Measurements from ENCODE around the gene SARNP.

The SARNP gene

GRCh38 chr12:55815473-55815872, 2.1 kb downstream of the SARNP start:
- no peak overlapping the region for H3K27ac ChIP-seq (ENCODE audit: low read depth, low read length, poor library complexity, severe bottlenecking)
- no peaks in the 10 kb centered on the region for H3K9me2 ChIP-seq (ENCODE audit: low read depth, low read length)
- H3K9me3 ChIP-seq (ENCODE audit: low read length) = no peaks in the 10 kb centered on the region
- peaks cover 75% of the 10 kb centered on the region for H3K79me2 ChIP-seq (ENCODE audit: insufficient read depth, low read length)
- H3K4me1 ChIP-seq (ENCODE audit: insufficient read depth, low read length, severe bottlenecking) = peaks cover 30% of the 10 kb centered on the region
- peak overlapping the region; percentile 86 for H3K4me2 ChIP-seq (ENCODE audit: low read length)
- TF ChIP-seq CTCF (IDR thresholded peaks at IDR 0.05; ENCODE audit: low read length) (no peak), EZH2 (IDR thresholded peaks at IDR 0.05; ENCODE audit: borderline replicate concordance, low read length) (no peak)
- no peaks in the 10 kb centered on the region for H4K20me1 ChIP-seq (ENCODE audit: insufficient read depth, low read length)
- H3K9ac ChIP-seq (ENCODE audit: low read length) = peak overlapping the region; percentile 99
- H3F3A ChIP-seq (ENCODE audit: insufficient read depth, low read length) = no peaks in the 10 kb centered on the region
- peaks cover 78% of the 10 kb centered on the region for H3K36me3 ChIP-seq (ENCODE audit: insufficient read depth, low read length)
- H3K4me3 ChIP-seq (ENCODE audit: low read depth, low read length, poor library complexity, severe bottlenecking) = peak overlapping the region; percentile 98
- no peaks in the 10 kb centered on the region for H3K27me3 ChIP-seq (ENCODE audit: insufficient read depth, low read length)
- H2AFZ ChIP-seq (ENCODE audit: low read length) = no peak overlapping the region

- no peaks in the 10 kb centered on the region for H3K9me2 ChIP-seq (ENCODE audit: low read depth, low read length)
- no peaks in the 10 kb centered on the region for H3F3A ChIP-seq (ENCODE audit: insufficient read depth, low read length)
- no peak overlapping the region for H3K4me3 ChIP-seq (ENCODE audit: low read depth, low read length, poor library complexity, severe bottlenecking)
- H3K27ac ChIP-seq (ENCODE audit: low read depth, low read length, poor library complexity, severe bottlenecking) = no peak overlapping the region
- H3K79me2 ChIP-seq (ENCODE audit: insufficient read depth, low read length) = peaks cover 88% of the 10 kb centered on the region
- H3K4me2 ChIP-seq (ENCODE audit: low read length) = no peak overlapping the region
- no peaks in the 10 kb centered on the region for H3K27me3 ChIP-seq (ENCODE audit: insufficient read depth, low read length)
- no peak overlapping the region for H3K9ac ChIP-seq (ENCODE audit: low read length)
- peaks cover 27% of the 10 kb centered on the region for H3K4me1 ChIP-seq (ENCODE audit: insufficient read depth, low read length, severe bottlenecking)
- H4K20me1 ChIP-seq (ENCODE audit: insufficient read depth, low read length) = no peaks in the 10 kb centered on the region
- H3K36me3 ChIP-seq (ENCODE audit: insufficient read depth, low read length) = peaks cover 75% of the 10 kb centered on the region
- H2AFZ ChIP-seq (ENCODE audit: low read length) = no peak overlapping the region
- no peak for TF ChIP-seq CTCF (IDR thresholded peaks at IDR 0.05; ENCODE audit: low read length)
- TF ChIP-seq EZH2 (IDR thresholded peaks at IDR 0.05; ENCODE audit: borderline replicate concordance, low read length) = no peak
- no peaks in the 10 kb centered on the region for H3K9me3 ChIP-seq (ENCODE audit: low read length)
Measured at GRCh38 chr12:55814257-55814656, 3.3 kb downstream of the SARNP start.

GRCh38 chr12:55812088-55812487, 5.4 kb downstream of the SARNP start:
- Histone ChIP-seq H3K27me3 (ENCODE audit: insufficient read depth, low read length) (no peaks in the 10 kb centered on the region), H3K4me2 (ENCODE audit: low read length) (no peak overlapping the region), H3K9ac (ENCODE audit: low read length) (no peak overlapping the region), H3K4me1 (ENCODE audit: insufficient read depth, low read length, severe bottlenecking) (peaks cover 17% of the 10 kb centered on the region), H3K4me3 (ENCODE audit: low read depth, low read length, poor library complexity, severe bottlenecking) (no peak overlapping the region), H3F3A (ENCODE audit: insufficient read depth, low read length) (no peaks in the 10 kb centered on the region), H4K20me1 (ENCODE audit: insufficient read depth, low read length) (no peaks in the 10 kb centered on the region), H3K27ac (ENCODE audit: low read depth, low read length, poor library complexity, severe bottlenecking) (no peak overlapping the region), H3K79me2 (ENCODE audit: insufficient read depth, low read length) (peaks cover 98% of the 10 kb centered on the region), H2AFZ (ENCODE audit: low read length) (no peak overlapping the region), H3K9me3 (ENCODE audit: low read length) (no peaks in the 10 kb centered on the region), H3K36me3 (ENCODE audit: insufficient read depth, low read length) (peaks cover 78% of the 10 kb centered on the region), H3K9me2 (ENCODE audit: low read depth, low read length) (no peaks in the 10 kb centered on the region)
- TF ChIP-seq EZH2 (IDR thresholded peaks at IDR 0.05; ENCODE audit: borderline replicate concordance, low read length) = no peak
- no peak for TF ChIP-seq CTCF (IDR thresholded peaks at IDR 0.05; ENCODE audit: low read length)
